ENCODE results near the gene CD40.

Gene CD40

GRCh38 chr20:46164254-46164653, 46.1 kb downstream of the CD40 start:
- DNase-seq (ENCODE audit: low read depth): no peak
- H3K4me3 ChIP-seq (ENCODE audit: low read depth, low read length): no peak overlapping the region
- TF ChIP-seq MYC (IDR thresholded peaks at IDR 0.05; ENCODE audit: low read depth, low read length) (no peak), POLR2A (IDR thresholded peaks at IDR 0.05; ENCODE audit: extremely low read depth, insufficient read length) (no peak), CTCF (IDR thresholded peaks at IDR 0.05; ENCODE audit: low read depth, low read length) (no peak), MAX (IDR thresholded peaks at IDR 0.05; ENCODE audit: low read depth, low read length) (no peak)

- no peak overlapping the region for H3K4me3 ChIP-seq (ENCODE audit: low read depth, low read length)
- TF ChIP-seq POLR2A (IDR thresholded peaks at IDR 0.05; ENCODE audit: extremely low read depth, insufficient read length) (no peak), MYC (IDR thresholded peaks at IDR 0.05; ENCODE audit: low read depth, low read length) (no peak), MAX (IDR thresholded peaks at IDR 0.05; ENCODE audit: low read depth, low read length) (no peak), CTCF (IDR thresholded peaks at IDR 0.05; ENCODE audit: low read depth, low read length) (no peak)
- DNase-seq (ENCODE audit: low read depth): no peak
Observed at GRCh38 chr20:46167080-46167479, 49.0 kb downstream of the CD40 start.

GRCh38 chr20:46168438-46168837, 50.3 kb downstream of the CD40 start:
- no peak for TF ChIP-seq CTCF (IDR thresholded peaks at IDR 0.05; ENCODE audit: low read depth, low read length)
- no peak for TF ChIP-seq POLR2A (IDR thresholded peaks at IDR 0.05; ENCODE audit: extremely low read depth, insufficient read length)
- peak; percentile 30; the same call in 1 of the 2 replicates for TF ChIP-seq MAX (IDR thresholded peaks at IDR 0.05; ENCODE audit: low read depth, low read length)
- no peak for DNase-seq (ENCODE audit: low read depth)
- no peak overlapping the region for H3K4me3 ChIP-seq (ENCODE audit: low read depth, low read length)

- TF ChIP-seq MYC (IDR thresholded peaks at IDR 0.05; ENCODE audit: low read depth, low read length) (no peak), MAX (IDR thresholded peaks at IDR 0.05; ENCODE audit: low read depth, low read length) (no peak)
- no peak for DNase-seq (ENCODE audit: low read depth)
- H3K4me3 ChIP-seq (ENCODE audit: low read depth, low read length): no peak overlapping the region
Observed at GRCh38 chr20:46169245-46170171, 51.4 kb downstream of the CD40 start.

- no peak overlapping the region for H3K4me3 ChIP-seq (ENCODE audit: low read depth, low read length)
- no peak for TF ChIP-seq MAX (IDR thresholded peaks at IDR 0.05; ENCODE audit: low read depth, low read length)
- TF ChIP-seq MYC (IDR thresholded peaks at IDR 0.05; ENCODE audit: low read depth, low read length): no peak
- TF ChIP-seq CTCF (IDR thresholded peaks at IDR 0.05; ENCODE audit: low read depth, low read length): no peak
- no peak for TF ChIP-seq POLR2A (IDR thresholded peaks at IDR 0.05; ENCODE audit: extremely low read depth, insufficient read length)
- DNase-seq (ENCODE audit: low read depth): no peak
Observed at GRCh38 chr20:46171476-46171875, 53.4 kb downstream of the CD40 start.

GRCh38 chr20:46171909-46172308, 53.8 kb downstream of the CD40 start:
- TF ChIP-seq CTCF (IDR thresholded peaks at IDR 0.05; ENCODE audit: low read depth, low read length): no peak
- no peak for TF ChIP-seq MAX (IDR thresholded peaks at IDR 0.05; ENCODE audit: low read depth, low read length)
- TF ChIP-seq MYC (IDR thresholded peaks at IDR 0.05; ENCODE audit: low read depth, low read length): no peak
- TF ChIP-seq POLR2A (IDR thresholded peaks at IDR 0.05; ENCODE audit: extremely low read depth, insufficient read length): no peak
- DNase-seq (ENCODE audit: low read depth): peak; percentile 60
- H3K4me3 ChIP-seq (ENCODE audit: low read depth, low read length): no peak overlapping the region

All from NB4 (cell line).